GM12878 (cell line): ENCODE results near the gene FGFBP3. TPM values are rescaled to one million over a fixed set of nuclear protein-coding genes. Genes with fewer than 3 reads are reported as not detected.

Experiments
- ATAC-seq: fragments of 200-7000 bp; cut with Tn5 transposase; 3 replicates; pipeline ENCODE4 v1.9.1; 2020; ENCODE audit warnings: mild to moderate bottlenecking, moderate library complexity
- BruUV-seq: library from RNA; stranded (reverse); fragments of 400-500 nt; replicated peaks from 2 replicates; lab custom pipeline; 2021; lab: Mats Ljungman, UMichigan
- CTCF ChIA-PET: fragments of 300-600 bp; sonication (Branson Sonifier 250); formaldehyde crosslinking; extraction: SDS; loops from one replicate; lab custom pipeline; 2021; ENCODE audit warnings: inconsistent platforms; lab: Yijun Ruan, JAX
- POLR2A ChIA-PET: fragments of 350-600 bp; formaldehyde crosslinking; extraction: SDS; loops from one replicate; lab custom pipeline; 2021; ENCODE audit warnings: inconsistent platforms; lab: Charles Lee
- RAD21 ChIA-PET: fragments of 300-600 bp; sonication (Branson Sonifier 250); formaldehyde crosslinking; loops from one replicate; lab custom pipeline; 2023; ENCODE audit warnings: antibody characterized with exemption; ENCODE audit not compliant: unreplicated experiment; lab: Charles Lee
- SMC1A ChIA-PET: fragments of 300-600 bp; sonication (Branson Sonifier 250); formaldehyde crosslinking; loops from one replicate; lab custom pipeline; 2023; ENCODE audit not compliant: unreplicated experiment, uncharacterized antibody; lab: Charles Lee
- DNase-seq: peaks from one replicate; pipeline ENCODE4 v3.0.0-alpha.2; 2011; ENCODE audit warnings: low read depth, low spot score
- FAIRE-seq: peaks from 3 replicates; lab custom pipeline; 2011; peaks lifted over from hg19 to GRCh38; lab: Jason Lieb, UNC
- H2AFZ ChIP-seq: 2 replicates; pipeline ENCODE4 v1.6.0; 2011; ENCODE audit warnings: low read depth, low read length, control low read depth; ENCODE audit not compliant: control insufficient read depth
- H3K27ac ChIP-seq: 2 replicates; pipeline ENCODE4 v1.5.1; 2011; ENCODE audit warnings: control low read depth; ENCODE audit not compliant: control insufficient read depth, insufficient read depth
- H3K27me3 ChIP-seq, 2 experiments: replicated peaks in 1 of 2; 2 replicates each; pipeline versions ENCODE4 v1.6.0 to v1.6.1; 2011; ENCODE audit warnings: low read length in 1 of 2; ENCODE audit not compliant: control insufficient read depth in 2 of 2, insufficient read depth in 2 of 2
- H3K36me3 ChIP-seq, 2 experiments: 2 replicates each; pipeline ENCODE4 v1.5.1; 2011; ENCODE audit warnings: low read length in 1 of 2; ENCODE audit not compliant: control insufficient read depth in 2 of 2, insufficient read depth in 2 of 2
- H3K4me1 ChIP-seq: 2 replicates; pipeline ENCODE4 v1.6.1; 2011; ENCODE audit warnings: mild to moderate bottlenecking, low read length, moderate library complexity, mixed read lengths; ENCODE audit not compliant: control insufficient read depth, insufficient read depth
- H3K4me2 ChIP-seq: 2 replicates; pipeline ENCODE4 v1.6.0; 2011; ENCODE audit warnings: control low read depth; ENCODE audit not compliant: control insufficient read depth, insufficient read depth
- H3K4me3 ChIP-seq: fragments of 200-600 bp; sonication (generic); 2 replicates; pipeline ENCODE4 v1.5.1; 2016
- H3K79me2 ChIP-seq: 2 replicates; pipeline ENCODE4 v1.6.0; 2011; ENCODE audit warnings: low read length; ENCODE audit not compliant: control insufficient read depth, insufficient read depth
- H3K9ac ChIP-seq: 2 replicates; pipeline ENCODE4 v1.8.0; 2011; ENCODE audit warnings: low read length, control low read depth, mixed read lengths; ENCODE audit not compliant: control insufficient read depth, insufficient read depth
- H3K9me3 ChIP-seq: replicated peaks from 3 replicates; pipeline ENCODE4 v1.5.1; 2011; ENCODE audit warnings: mild to moderate bottlenecking, low read length; ENCODE audit not compliant: control insufficient read depth, insufficient read depth
- H4K20me1 ChIP-seq: 2 replicates; pipeline ENCODE4 v1.6.0; 2011; ENCODE audit not compliant: control insufficient read depth, insufficient read depth
- ATF7 ChIP-seq: fragments of 450-650 bp; IDR thresholded peaks from 2 replicates; pipeline ENCODE4 v1.6.1; 2016; ENCODE audit warnings: low read depth, mild to moderate bottlenecking
- LARP7 ChIP-seq: fragments of 450-650 bp; IDR thresholded peaks from 2 replicates; pipeline ENCODE4 v1.6.1; 2017; ENCODE audit warnings: mild to moderate bottlenecking
- NFIC ChIP-seq: IDR thresholded peaks from 2 replicates; pipeline ENCODE4 v1.6.1; 2012; ENCODE audit warnings: low read depth, mild to moderate bottlenecking, inconsistent platforms, low read length, moderate library complexity
- NFYB ChIP-seq: IDR thresholded peaks from 2 replicates; pipeline ENCODE4 v1.6.1; 2011; ENCODE audit warnings: low read depth, mild to moderate bottlenecking, low read length, improper control_type of control experiment, moderate library complexity; ENCODE audit not compliant: insufficient read depth
- PAX8 ChIP-seq: fragments of 450-650 bp; IDR thresholded peaks from 2 replicates; pipeline ENCODE4 v1.6.1; 2017; ENCODE audit warnings: mild to moderate bottlenecking, moderate library complexity
- RAD21 ChIP-seq: IDR thresholded peaks from 2 replicates; pipeline ENCODE4 v1.6.1; 2011; ENCODE audit warnings: mild to moderate bottlenecking, low read depth, low read length, moderate library complexity; ENCODE audit not compliant: insufficient read depth
- RBBP5 ChIP-seq: fragments of 200-600 bp; sonication (generic); conservative IDR thresholded peaks from 2 replicates; pipeline ENCODE4 v1.6.1; 2016
- SUPT20H ChIP-seq: IDR thresholded peaks from 2 replicates; pipeline ENCODE4 v1.6.1; 2011; ENCODE audit warnings: low read depth, mild to moderate bottlenecking, low read length, moderate library complexity, borderline replicate concordance; ENCODE audit not compliant: control insufficient read depth
- USF2 ChIP-seq: IDR thresholded peaks from 2 replicates; pipeline ENCODE4 v1.6.1; 2011; ENCODE audit warnings: low read depth, low read length, improper control_type of control experiment, borderline replicate concordance
- ZNF384 ChIP-seq: IDR thresholded peaks from 2 replicates; pipeline ENCODE4 v1.6.1; 2012; ENCODE audit warnings: low read depth, mild to moderate bottlenecking, low read length, improper control_type of control experiment, borderline replicate concordance
- ZNF622 ChIP-seq: fragments of 450-650 bp; IDR thresholded peaks from 2 replicates; pipeline ENCODE4 v1.6.1; 2017; ENCODE audit warnings: mild to moderate bottlenecking, inconsistent platforms
- WGBS: methylation state at CpG from one replicate; pipeline ENCODE4 v1.1.6; 2016; ENCODE audit warnings: low lambda C conversion rate; ENCODE audit not compliant: insufficient replicate concordance, insufficient coverage; ENCODE audit errors: missing lambda C conversion rate; 5-methylcytosine and 5-hydroxymethylcytosine counted together
- in situ Hi-C: fragments of 300-500 bp; cut with MboI; formaldehyde crosslinking; loops from 9 replicates; pipeline ENCODE4 v1.14.3; 2018; ENCODE audit warnings: mixed read lengths
- intact Hi-C: fragments of 100-400 bp; cut with micrococcal nuclease; formaldehyde crosslinking; loops from one replicate; pipeline ENCODE4 v1.14.2; 2022; ENCODE audit not compliant: unreplicated experiment
- polyA plus RNA-seq, 11 experiments: library from polyadenylated mRNA; depleted of rRNA in 4 of 11; unstranded in 6 of 11; stranded (reverse) in 5 of 11; fragments of >200 nt; fragmentation: Nextera tagmentation in 4 of 11; fragmentation: Illumina TruSeq in 1 of 11; extraction: Ambion mirVana in 4 of 11; extraction: Trizol in 1 of 11; gene quantifications; 1 replicate in 1 of 11; 2 replicates in 10 of 11; pipeline versions ENCODE4 v1.2.1 to v1.2.3, GENCODE V29; 2011 to 2016; ENCODE audit warnings: inconsistent platforms in 2 of 11, missing spikeins in 2 of 11, low read depth in 1 of 11
- total RNA-seq, 4 experiments: library from RNA; depleted of rRNA in 3 of 4; stranded (reverse); fragments of >200 nt in 3 of 4; fragmentation: Illumina TruSeq in 1 of 4; extraction: Trizol in 1 of 4; gene quantifications; 2 replicates each; pipeline versions ENCODE4 v1.2.1 to v1.2.3, GENCODE V29; 2013 to 2021
- TF ChIP-seq, protein P1 (sequence below): fragments of 150-350 bp; IDR thresholded peaks from 2 replicates; pipeline ENCODE4 v1.6.1; 2016; ENCODE audit warnings: low read depth, low read length

Gene FGFBP3
- total and polyA plus RNA-seq, 10 of the 15 experiments (the other 5 are each of a cell fraction or from before 2014, with no cell fraction given), result 0.08 to 1.0 (median 0.23) TPM

DNA sequence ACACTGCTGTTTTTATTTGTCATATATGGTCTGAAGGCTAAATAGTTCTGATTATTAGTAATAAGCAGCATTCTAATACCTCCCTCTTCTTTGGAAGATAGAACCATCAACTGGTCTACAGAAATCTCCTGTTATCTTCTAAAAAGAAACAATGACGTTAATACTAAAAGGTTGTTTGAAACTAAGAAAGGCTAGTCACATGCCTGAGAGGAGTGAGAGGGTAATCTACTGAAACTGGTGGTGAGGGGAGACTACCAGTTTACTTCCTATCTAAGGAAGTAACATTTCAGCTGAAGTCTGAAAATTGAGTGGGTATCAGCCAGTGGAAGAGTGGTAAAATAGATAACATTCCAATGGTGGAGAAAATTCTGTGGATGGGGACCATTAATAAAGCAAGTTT, 48.4 kb downstream of the FGFBP3 start:
- intact Hi-C loops (no loop called here), in situ Hi-C loops (no loop called here)
- FAIRE-seq (no peak), DNase-seq (no peak), ATAC-seq (no peak)
- Histone ChIP-seq H3K27me3 (no peaks in the 10 kb centered on the region), H3K9me3 (no peaks in the 10 kb centered on the region), H3K4me1 (no peaks in the 10 kb centered on the region), H2AFZ (no peak overlapping the region), H3K9ac (no peak overlapping the region), H3K4me3 (no peak overlapping the region), H3K4me2 (no peak overlapping the region), H4K20me1 (no peaks in the 10 kb centered on the region), H3K27ac (no peak overlapping the region), H3K36me3 (peaks cover 0 to 3% of the 10 kb centered on the region in 2 experiments; a peak in 2 of 4 replicates), H3K79me2 (no peaks in the 10 kb centered on the region)
- 67% methylated on average over 1 of the region's 1 CpG for WGBS
- TF ChIP-seq LARP7 (no peak), SUPT20H (no peak), USF2 (no peak), ZNF384 (no peak), ATF7 (no peak)
- RAD21 ChIA-PET, result no interaction called here
- CTCF ChIA-PET, result no interaction called here
- SMC1A ChIA-PET, result no interaction called here
- POLR2A ChIA-PET, result no interaction called here
- no TSS peak for BruUV-seq

- no peak overlapping the region for H2AFZ ChIP-seq
- H3K27ac ChIP-seq, result no peak overlapping the region
- FAIRE-seq (no peak), DNase-seq (no peak), ATAC-seq (no peak)
- ChIA-PET RAD21 (interaction anchor here (0.9 kb wide), 1 partner anchor 56 kb away, joined by 3 read pairs; no protein-coding TSS in a partner anchor), SMC1A (interaction anchor here (0.5 to 2.3 kb wide), 3 partner anchors 12 to 177 kb away, joined by 3 to 6 read pairs (median 3); no protein-coding TSS in a partner anchor), POLR2A (no interaction called here), CTCF (interaction anchor here (0.9 to 2.2 kb wide), 4 partner anchors 13 to 57 kb away, joined by 3 to 7 read pairs (median 4); no protein-coding TSS in a partner anchor)
- no peak overlapping the region for H3K9ac ChIP-seq
- intact Hi-C loops, result loop anchor here (2.0 kb wide), 1 partner anchor 52 kb away; the partner anchor contains the start of gene FGFBP3
- no peaks in the 10 kb centered on the region for H3K79me2 ChIP-seq
- in situ Hi-C loops, result no loop called here
- H3K4me1 ChIP-seq, result no peaks in the 10 kb centered on the region
- 82% methylated on average over 6 of the region's 6 CpGs for WGBS
- peaks cover 0 to under 1% of the 10 kb centered on the region in 2 experiments; a peak in 1 of 4 replicates for H3K36me3 ChIP-seq
- no peak overlapping the region for H3K4me3 ChIP-seq
- no peak overlapping the region for H3K4me2 ChIP-seq
- no peaks in the 10 kb centered on the region for H3K27me3 ChIP-seq
- H4K20me1 ChIP-seq, result no peaks in the 10 kb centered on the region
- BruUV-seq, result no TSS peak
- no peaks in the 10 kb centered on the region for H3K9me3 ChIP-seq
- TF ChIP-seq ZNF622, result no peak
- TF ChIP-seq PAX8, result no peak
- no peak for TF ChIP-seq NFIC
- no peak for TF ChIP-seq NFYB
- TF ChIP-seq RBBP5, result no peak
- TF ChIP-seq, protein P1, sequence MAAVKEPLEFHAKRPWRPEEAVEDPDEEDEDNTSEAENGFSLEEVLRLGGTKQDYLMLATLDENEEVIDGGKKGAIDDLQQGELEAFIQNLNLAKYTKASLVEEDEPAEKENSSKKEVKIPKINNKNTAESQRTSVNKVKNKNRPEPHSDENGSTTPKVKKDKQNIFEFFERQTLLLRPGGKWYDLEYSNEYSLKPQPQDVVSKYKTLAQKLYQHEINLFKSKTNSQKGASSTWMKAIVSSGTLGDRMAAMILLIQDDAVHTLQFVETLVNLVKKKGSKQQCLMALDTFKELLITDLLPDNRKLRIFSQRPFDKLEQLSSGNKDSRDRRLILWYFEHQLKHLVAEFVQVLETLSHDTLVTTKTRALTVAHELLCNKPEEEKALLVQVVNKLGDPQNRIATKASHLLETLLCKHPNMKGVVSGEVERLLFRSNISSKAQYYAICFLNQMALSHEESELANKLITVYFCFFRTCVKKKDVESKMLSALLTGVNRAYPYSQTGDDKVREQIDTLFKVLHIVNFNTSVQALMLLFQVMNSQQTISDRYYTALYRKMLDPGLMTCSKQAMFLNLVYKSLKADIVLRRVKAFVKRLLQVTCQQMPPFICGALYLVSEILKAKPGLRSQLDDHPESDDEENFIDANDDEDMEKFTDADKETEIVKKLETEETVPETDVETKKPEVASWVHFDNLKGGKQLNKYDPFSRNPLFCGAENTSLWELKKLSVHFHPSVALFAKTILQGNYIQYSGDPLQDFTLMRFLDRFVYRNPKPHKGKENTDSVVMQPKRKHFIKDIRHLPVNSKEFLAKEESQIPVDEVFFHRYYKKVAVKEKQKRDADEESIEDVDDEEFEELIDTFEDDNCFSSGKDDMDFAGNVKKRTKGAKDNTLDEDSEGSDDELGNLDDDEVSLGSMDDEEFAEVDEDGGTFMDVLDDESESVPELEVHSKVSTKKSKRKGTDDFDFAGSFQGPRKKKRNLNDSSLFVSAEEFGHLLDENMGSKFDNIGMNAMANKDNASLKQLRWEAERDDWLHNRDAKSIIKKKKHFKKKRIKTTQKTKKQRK, result no peak
- TF ChIP-seq RAD21, result peak; percentile 26; the same call in 1 of the 2 replicates
Observed at GRCh38 chr10:91856637-91857036, 52.6 kb downstream of the FGFBP3 start.
